Mesothelial cell of epicardium (in vitro differentiated cells): ENCODE data around the gene IQCK. TPM values are rescaled to one million over a fixed set of nuclear protein-coding genes. Genes with fewer than 3 reads are reported as not detected.
A peak's percentile ranks its signal among the peaks of the same experiment; 100 is the strongest.

ENCODE experiments used
- DNase-seq, 2 experiments: peaks; one replicate each; pipeline ENCODE4 v3.0.0; 2021; ENCODE audit warnings: low spot score in 2 of 2; ENCODE audit not compliant: unreplicated experiment in 2 of 2
- H3K27ac Mint-ChIP-seq: 2 replicates; pipeline ENCODE4 v1.8.0; 2021; ENCODE audit warnings: mixed read lengths
- H3K27me3 Mint-ChIP-seq: 2 replicates; pipeline ENCODE4 v1.8.0; 2021; ENCODE audit warnings: low read depth, mixed read lengths
- H3K36me3 Mint-ChIP-seq: 2 replicates; pipeline ENCODE4 v1.8.0; 2021; ENCODE audit warnings: mixed read lengths
- H3K4me1 Mint-ChIP-seq: 2 replicates; pipeline ENCODE4 v1.8.0; 2021; ENCODE audit warnings: mixed read lengths
- H3K4me3 Mint-ChIP-seq: 2 replicates; pipeline ENCODE4 v1.8.0; 2021; ENCODE audit warnings: mild to moderate bottlenecking, moderate library complexity, mixed read lengths
- H3K9me3 Mint-ChIP-seq: 2 replicates; pipeline ENCODE4 v1.8.0; 2021; ENCODE audit warnings: mixed read lengths
- total RNA-seq: library from RNA; stranded (reverse); gene quantifications from 3 replicates; pipeline ENCODE4 v1.2.1, GENCODE V29; 2021
- TF ChIP-seq, protein P1 (sequence below): fragments of 200-600 bp; sonication (generic); IDR thresholded peaks from one replicate; pipeline ENCODE4 v1.5.0; 2021; ENCODE audit warnings: antibody characterized with exemption; ENCODE audit not compliant: unreplicated experiment

Gene IQCK
- total RNA-seq, 1 donor from 2014 or later: 16.0 TPM

GRCh38 chr16:19831678-19832077 is 113.6 kb downstream of the IQCK start:
- no peak overlapping the region for H3K27ac Mint-ChIP-seq

DNA sequence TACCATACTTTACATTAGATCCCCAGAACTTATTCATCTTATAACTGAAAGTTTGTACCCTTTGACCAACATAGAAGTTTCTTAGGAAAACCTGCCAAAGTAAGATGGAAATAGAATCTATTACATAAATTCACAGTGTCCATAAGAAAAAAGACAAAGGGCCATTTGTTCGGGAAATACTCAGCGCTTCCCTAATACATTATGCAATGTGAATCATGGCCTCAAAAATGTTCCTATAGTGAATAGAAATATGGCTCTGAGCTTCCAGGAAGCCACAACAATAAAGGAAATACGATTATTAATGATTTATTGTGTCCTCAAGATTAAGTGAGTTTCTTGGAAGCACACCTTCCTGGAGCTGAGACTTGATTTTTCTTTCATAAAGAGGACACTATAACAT is 115.1 kb downstream of the IQCK start:
- Mint-ChIP-seq H3K4me3 (no peak overlapping the region), H3K9me3 (no peaks in the 10 kb centered on the region), H3K36me3 (peaks cover 2% of the 10 kb centered on the region), H3K27me3 (no peaks in the 10 kb centered on the region), H3K27ac (no peak overlapping the region), H3K4me1 (peaks cover 12% of the 10 kb centered on the region)
- no peak for DNase-seq
- TF ChIP-seq, protein P1, sequence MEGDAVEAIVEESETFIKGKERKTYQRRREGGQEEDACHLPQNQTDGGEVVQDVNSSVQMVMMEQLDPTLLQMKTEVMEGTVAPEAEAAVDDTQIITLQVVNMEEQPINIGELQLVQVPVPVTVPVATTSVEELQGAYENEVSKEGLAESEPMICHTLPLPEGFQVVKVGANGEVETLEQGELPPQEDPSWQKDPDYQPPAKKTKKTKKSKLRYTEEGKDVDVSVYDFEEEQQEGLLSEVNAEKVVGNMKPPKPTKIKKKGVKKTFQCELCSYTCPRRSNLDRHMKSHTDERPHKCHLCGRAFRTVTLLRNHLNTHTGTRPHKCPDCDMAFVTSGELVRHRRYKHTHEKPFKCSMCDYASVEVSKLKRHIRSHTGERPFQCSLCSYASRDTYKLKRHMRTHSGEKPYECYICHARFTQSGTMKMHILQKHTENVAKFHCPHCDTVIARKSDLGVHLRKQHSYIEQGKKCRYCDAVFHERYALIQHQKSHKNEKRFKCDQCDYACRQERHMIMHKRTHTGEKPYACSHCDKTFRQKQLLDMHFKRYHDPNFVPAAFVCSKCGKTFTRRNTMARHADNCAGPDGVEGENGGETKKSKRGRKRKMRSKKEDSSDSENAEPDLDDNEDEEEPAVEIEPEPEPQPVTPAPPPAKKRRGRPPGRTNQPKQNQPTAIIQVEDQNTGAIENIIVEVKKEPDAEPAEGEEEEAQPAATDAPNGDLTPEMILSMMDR: no peak

More at GRCh38 chr16:19831678-19832077, 113.6 kb downstream of the IQCK start:
- TF ChIP-seq, protein P1: no peak
- H3K36me3 Mint-ChIP-seq: peaks cover 2% of the 10 kb centered on the region
- no peaks in the 10 kb centered on the region for H3K9me3 Mint-ChIP-seq
- no peak overlapping the region for H3K4me3 Mint-ChIP-seq
- H3K4me1 Mint-ChIP-seq: peaks cover 5% of the 10 kb centered on the region
- no peaks in the 10 kb centered on the region for H3K27me3 Mint-ChIP-seq
- DNase-seq: no peak

GRCh38 chr16:19833581-19833980 is 115.5 kb downstream of the IQCK start:
- H3K4me3 Mint-ChIP-seq: no peak overlapping the region
- no peaks in the 10 kb centered on the region for H3K27me3 Mint-ChIP-seq
- no peaks in the 10 kb centered on the region for H3K9me3 Mint-ChIP-seq
- H3K36me3 Mint-ChIP-seq: peaks cover 2% of the 10 kb centered on the region
- no peak overlapping the region for H3K27ac Mint-ChIP-seq
- TF ChIP-seq, protein P1: no peak
- DNase-seq: no peak
- H3K4me1 Mint-ChIP-seq: peaks cover 15% of the 10 kb centered on the region

GRCh38 chr16:19835196-19835595 is 117.1 kb downstream of the IQCK start:
- Mint-ChIP-seq H3K36me3 (peaks cover 2% of the 10 kb centered on the region), H3K4me3 (no peak overlapping the region), H3K27me3 (no peaks in the 10 kb centered on the region), H3K9me3 (no peaks in the 10 kb centered on the region), H3K4me1 (peaks cover 15% of the 10 kb centered on the region), H3K27ac (no peak overlapping the region)
- TF ChIP-seq, protein P1: no peak
- DNase-seq: no peak

GRCh38 chr16:19835968-19836421 is 117.9 kb downstream of the IQCK start:
- DNase-seq: no peak
- TF ChIP-seq, protein P1: no peak
- H3K9me3 Mint-ChIP-seq: no peaks in the 10 kb centered on the region
- H3K27me3 Mint-ChIP-seq: no peaks in the 10 kb centered on the region
- peaks cover 2% of the 10 kb centered on the region for H3K36me3 Mint-ChIP-seq
- H3K4me1 Mint-ChIP-seq: peaks cover 15% of the 10 kb centered on the region
- peak overlapping the region; percentile 40 for H3K27ac Mint-ChIP-seq
- H3K4me3 Mint-ChIP-seq: no peak overlapping the region

DNA sequence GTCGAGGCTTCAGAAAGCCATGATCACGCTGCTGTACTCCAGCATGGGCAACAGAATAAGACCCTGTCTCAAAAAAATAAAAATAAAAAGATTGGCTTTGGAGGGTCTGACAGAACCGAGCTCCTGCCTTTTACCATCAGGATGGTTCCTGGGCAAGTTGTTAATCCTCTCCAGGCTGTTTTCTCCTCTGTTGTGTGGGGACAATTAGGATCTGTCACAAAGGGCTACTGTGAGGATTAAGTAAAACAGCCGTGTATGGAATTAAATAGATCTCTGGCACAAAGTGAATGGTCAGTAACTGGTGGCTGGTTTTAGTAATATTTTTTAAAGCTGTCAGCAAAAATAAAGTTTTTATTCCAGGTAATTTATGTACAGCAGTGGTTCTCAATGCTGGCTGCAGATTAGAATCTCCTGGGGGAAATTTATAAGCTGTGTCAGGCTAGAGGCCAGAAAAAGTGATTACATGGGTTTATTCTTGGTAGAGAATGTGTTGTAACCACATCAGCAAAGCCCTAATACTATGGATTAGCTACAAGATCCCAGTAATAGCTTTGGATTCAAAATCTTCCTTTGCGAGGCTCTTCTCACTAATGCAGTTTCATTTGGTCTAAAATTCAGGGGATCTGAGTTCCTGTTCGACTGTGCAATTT is 119.4 kb downstream of the IQCK start:
- DNase-seq: no peak
- H3K27me3 Mint-ChIP-seq: no peaks in the 10 kb centered on the region
- no peak overlapping the region for H3K4me3 Mint-ChIP-seq
- TF ChIP-seq, protein P1: no peak
- no peaks in the 10 kb centered on the region for H3K9me3 Mint-ChIP-seq
- peak overlapping the region; percentile 87 for H3K27ac Mint-ChIP-seq
- H3K4me1 Mint-ChIP-seq: peaks cover 15% of the 10 kb centered on the region
- peaks cover 2% of the 10 kb centered on the region for H3K36me3 Mint-ChIP-seq
